ENCODE data around the gene ITIH1.

DNA sequence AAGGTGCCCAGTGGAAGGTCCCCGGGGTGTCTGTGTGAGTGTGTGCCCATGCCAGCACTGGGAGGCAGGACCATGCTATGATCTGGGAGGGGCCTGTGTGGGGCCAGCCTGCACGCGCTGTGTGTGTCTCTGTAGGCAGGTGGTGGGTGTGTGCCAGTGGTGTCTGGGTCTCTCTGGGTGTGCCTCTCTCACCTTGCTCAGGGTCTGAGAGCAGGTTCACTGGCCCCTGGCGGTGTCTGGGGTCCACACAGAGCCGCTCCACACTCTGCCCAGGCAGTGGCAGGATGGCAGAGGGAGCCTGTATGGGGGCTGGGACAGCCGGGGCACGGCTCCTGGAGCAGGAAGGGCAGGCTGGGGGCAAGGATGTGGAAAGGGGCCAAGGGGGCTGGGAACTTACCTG lies 40.5 kb downstream of the ITIH1 start:
- TF ChIP-seq, protein P1, sequence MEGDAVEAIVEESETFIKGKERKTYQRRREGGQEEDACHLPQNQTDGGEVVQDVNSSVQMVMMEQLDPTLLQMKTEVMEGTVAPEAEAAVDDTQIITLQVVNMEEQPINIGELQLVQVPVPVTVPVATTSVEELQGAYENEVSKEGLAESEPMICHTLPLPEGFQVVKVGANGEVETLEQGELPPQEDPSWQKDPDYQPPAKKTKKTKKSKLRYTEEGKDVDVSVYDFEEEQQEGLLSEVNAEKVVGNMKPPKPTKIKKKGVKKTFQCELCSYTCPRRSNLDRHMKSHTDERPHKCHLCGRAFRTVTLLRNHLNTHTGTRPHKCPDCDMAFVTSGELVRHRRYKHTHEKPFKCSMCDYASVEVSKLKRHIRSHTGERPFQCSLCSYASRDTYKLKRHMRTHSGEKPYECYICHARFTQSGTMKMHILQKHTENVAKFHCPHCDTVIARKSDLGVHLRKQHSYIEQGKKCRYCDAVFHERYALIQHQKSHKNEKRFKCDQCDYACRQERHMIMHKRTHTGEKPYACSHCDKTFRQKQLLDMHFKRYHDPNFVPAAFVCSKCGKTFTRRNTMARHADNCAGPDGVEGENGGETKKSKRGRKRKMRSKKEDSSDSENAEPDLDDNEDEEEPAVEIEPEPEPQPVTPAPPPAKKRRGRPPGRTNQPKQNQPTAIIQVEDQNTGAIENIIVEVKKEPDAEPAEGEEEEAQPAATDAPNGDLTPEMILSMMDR (IDR thresholded peaks at IDR 0.05) = no peak
- TF ChIP-seq POLR2AphosphoS5 (IDR thresholded peaks at IDR 0.05) (no peak), POLR2A (IDR thresholded peaks at IDR 0.05) (no peak), EP300 (IDR thresholded peaks at IDR 0.05) (no peak)

Measured in sigmoid colon (tissue), 4 donors.